HepG2 (cell line): ENCODE data around the gene NACC2. TPM values are rescaled to one million over a fixed set of nuclear protein-coding genes. Genes with fewer than 3 reads are reported as not detected.
A peak's percentile ranks its signal among the peaks of the same experiment; 100 is the strongest.

Source experiments
- DNMT1 ChIP-seq: sonication (generic); formaldehyde crosslinking; IDR thresholded peaks from 2 replicates; pipeline ENCODE4 v1.5.1; 2020; ENCODE audit warnings: mild to moderate bottlenecking, missing genetic modification reagents
- FOXA1 ChIP-seq, 2 experiments: fragments of 450-650 bp in 1 of 2; sonication (generic) in 1 of 2; formaldehyde crosslinking in 1 of 2; IDR thresholded peaks; 2 replicates each; pipeline versions ENCODE4 v1.4.0 to v1.6.1; 2016 to 2020; ENCODE audit warnings: missing genetic modification reagents in 1 of 2
- HMG20A ChIP-seq: IDR thresholded peaks from 2 replicates; pipeline ENCODE4 v1.6.1; 2016; ENCODE audit warnings: borderline replicate concordance
- NR2F6 ChIP-seq, 2 experiments: IDR thresholded peaks; 2 replicates each; pipeline ENCODE4 v1.6.1; 2016; ENCODE audit warnings: antibody characterized with exemption in 1 of 2, mild to moderate bottlenecking in 1 of 2
- PAF1 ChIP-seq: IDR thresholded peaks from 2 replicates; pipeline ENCODE4 v1.6.1; 2016; ENCODE audit warnings: missing genetic modification reagents, missing compliant biosample characterization
- ZBTB7B ChIP-seq: sonication (generic); formaldehyde crosslinking; IDR thresholded peaks from 2 replicates; pipeline ENCODE4 v1.4.0; 2020; ENCODE audit warnings: missing genetic modification reagents
- ZFP36L1 ChIP-seq: sonication (generic); formaldehyde crosslinking; IDR thresholded peaks from 2 replicates; pipeline ENCODE4 v1.8.0; 2022; ENCODE audit warnings: mild to moderate bottlenecking, missing genetic modification reagents, moderate library complexity
- ZFP62 ChIP-seq: sonication (generic); formaldehyde crosslinking; IDR thresholded peaks from 2 replicates; pipeline ENCODE4 v1.4.0; 2020; ENCODE audit warnings: missing genetic modification reagents
- ZNF136 ChIP-seq: sonication (generic); formaldehyde crosslinking; IDR thresholded peaks from 2 replicates; pipeline ENCODE4 v1.8.1; 2022; ENCODE audit warnings: low read depth, mild to moderate bottlenecking, moderate library complexity, missing genetic modification reagents
- ZNF792 ChIP-seq: IDR thresholded peaks from 2 replicates; pipeline ENCODE4 v1.6.1; 2016
- polyA plus RNA-seq, 8 experiments: library from polyadenylated mRNA; depleted of rRNA in 3 of 8; stranded (reverse) in 7 of 8; unstranded in 1 of 8; fragments of >200 nt; fragmentation: Illumina TruSeq in 4 of 8; extraction: Trizol in 4 of 8; gene quantifications; 2 replicates each; pipeline versions ENCODE4 v1.2.1 to v1.2.3, GENCODE V29; 2011 to 2016; ENCODE audit warnings: low read depth in 4 of 8, missing spikeins in 1 of 8, mixed read lengths in 1 of 8; ENCODE audit not compliant: insufficient read depth in 1 of 8
- total RNA-seq, 5 experiments: library from RNA; depleted of rRNA; stranded (reverse); fragments of >200 nt; fragmentation: Illumina TruSeq; extraction: Trizol; gene quantifications; 2 replicates each; pipeline ENCODE4 v1.2.3, GENCODE V29; 2016; ENCODE audit warnings: low read depth in 1 of 5
- TF ChIP-seq, protein P1 (sequence below): sonication (generic); formaldehyde crosslinking; IDR thresholded peaks from 2 replicates; pipeline ENCODE4 v1.8.1; 2023; ENCODE audit warnings: mild to moderate bottlenecking, missing genetic modification reagents
- TF ChIP-seq, protein P2 (sequence below): sonication (generic); formaldehyde crosslinking; IDR thresholded peaks from 2 replicates; pipeline ENCODE4 v1.4.0; 2020; ENCODE audit warnings: missing genetic modification reagents; ENCODE audit errors: not compliant biosample characterization
- TF ChIP-seq, protein P3 (sequence below): sonication (generic); formaldehyde crosslinking; IDR thresholded peaks from 2 replicates; pipeline ENCODE4 v1.8.1; 2022; ENCODE audit warnings: low read depth, mild to moderate bottlenecking, missing genetic modification reagents
- TF ChIP-seq, protein P4 (sequence below): sonication (generic); formaldehyde crosslinking; IDR thresholded peaks from 2 replicates; pipeline ENCODE4 v1.5.0; 2020; ENCODE audit warnings: mild to moderate bottlenecking, missing genetic modification reagents
- TF ChIP-seq, protein P5 (sequence below): sonication (generic); formaldehyde crosslinking; IDR thresholded peaks from 2 replicates; pipeline ENCODE4 v1.5.1; 2020; ENCODE audit warnings: mild to moderate bottlenecking, missing genetic modification reagents, borderline replicate concordance

The NACC2 gene
- total and polyA plus RNA-seq, 2 of the 13 experiments (the other 11 are each of a cell fraction or from before 2014, with no cell fraction given): 5.9 to 12.3 TPM

DNA sequence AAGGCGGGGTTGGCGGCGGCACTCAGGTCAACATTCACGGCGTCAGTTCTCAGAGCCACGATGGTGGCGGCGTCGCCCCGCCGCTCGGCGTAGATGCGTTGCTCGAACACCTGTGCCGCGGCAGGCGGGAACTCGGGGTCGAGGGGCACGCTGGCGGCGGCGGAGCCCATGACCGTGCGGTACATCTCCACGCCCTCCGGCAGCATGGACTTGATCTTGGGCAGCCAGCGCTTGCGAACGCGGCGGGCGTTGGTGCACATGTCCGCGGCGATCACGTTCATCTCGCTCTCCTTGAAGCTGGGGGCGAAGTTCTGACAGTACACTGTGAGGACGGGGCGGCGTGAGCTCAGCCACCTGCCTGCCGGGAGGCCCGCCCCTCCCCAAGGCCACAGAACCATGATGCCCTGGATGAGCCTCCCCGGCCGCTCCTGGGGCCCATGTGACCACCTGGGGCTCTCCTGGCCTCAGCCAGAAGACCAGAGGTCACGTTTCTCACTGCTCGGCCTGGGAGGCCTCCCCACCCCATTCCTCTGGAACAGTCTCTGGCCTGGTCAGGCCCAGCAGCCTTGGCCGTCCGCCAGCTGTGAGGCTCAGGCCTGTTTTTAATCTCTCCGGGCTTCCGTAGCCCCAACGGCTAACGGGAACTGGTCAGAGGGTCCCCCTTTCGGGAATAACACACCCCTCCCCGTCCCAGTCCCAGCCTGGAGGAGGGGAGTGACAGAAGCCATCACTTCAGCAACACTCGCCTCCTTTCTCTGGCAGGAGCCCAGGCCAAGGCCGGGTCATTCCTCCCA, 83.2 kb downstream of the NACC2 start (continued):
- TF ChIP-seq HMG20A (CRISPR knock-in tag): peak; percentile 79; the same call in 1 of the 2 replicates
- no peak for TF ChIP-seq DNMT1 (CRISPR knock-in tag)
- TF ChIP-seq ZFP36L1: peak; percentile 79; the same call in 1 of the 2 replicates
- TF ChIP-seq, protein P1, sequence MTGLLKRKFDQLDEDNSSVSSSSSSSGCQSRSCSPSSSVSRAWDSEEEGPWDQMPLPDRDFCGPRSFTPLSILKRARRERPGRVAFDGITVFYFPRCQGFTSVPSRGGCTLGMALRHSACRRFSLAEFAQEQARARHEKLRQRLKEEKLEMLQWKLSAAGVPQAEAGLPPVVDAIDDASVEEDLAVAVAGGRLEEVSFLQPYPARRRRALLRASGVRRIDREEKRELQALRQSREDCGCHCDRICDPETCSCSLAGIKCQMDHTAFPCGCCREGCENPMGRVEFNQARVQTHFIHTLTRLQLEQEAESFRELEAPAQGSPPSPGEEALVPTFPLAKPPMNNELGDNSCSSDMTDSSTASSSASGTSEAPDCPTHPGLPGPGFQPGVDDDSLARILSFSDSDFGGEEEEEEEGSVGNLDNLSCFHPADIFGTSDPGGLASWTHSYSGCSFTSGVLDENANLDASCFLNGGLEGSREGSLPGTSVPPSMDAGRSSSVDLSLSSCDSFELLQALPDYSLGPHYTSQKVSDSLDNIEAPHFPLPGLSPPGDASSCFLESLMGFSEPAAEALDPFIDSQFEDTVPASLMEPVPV (CRISPR knock-in tag): peak; percentile 97
- no peak for TF ChIP-seq PAF1 (CRISPR knock-in tag)
- peak; percentile 89 for TF ChIP-seq ZNF792 (CRISPR knock-in tag)
- TF ChIP-seq, protein P2, sequence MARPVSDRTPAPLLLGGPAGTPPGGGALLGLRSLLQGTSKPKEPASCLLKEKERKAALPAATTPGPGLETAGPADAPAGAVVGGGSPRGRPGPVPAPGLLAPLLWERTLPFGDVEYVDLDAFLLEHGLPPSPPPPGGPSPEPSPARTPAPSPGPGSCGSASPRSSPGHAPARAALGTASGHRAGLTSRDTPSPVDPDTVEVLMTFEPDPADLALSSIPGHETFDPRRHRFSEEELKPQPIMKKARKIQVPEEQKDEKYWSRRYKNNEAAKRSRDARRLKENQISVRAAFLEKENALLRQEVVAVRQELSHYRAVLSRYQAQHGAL (CRISPR knock-in tag): no peak
- TF ChIP-seq, protein P3, sequence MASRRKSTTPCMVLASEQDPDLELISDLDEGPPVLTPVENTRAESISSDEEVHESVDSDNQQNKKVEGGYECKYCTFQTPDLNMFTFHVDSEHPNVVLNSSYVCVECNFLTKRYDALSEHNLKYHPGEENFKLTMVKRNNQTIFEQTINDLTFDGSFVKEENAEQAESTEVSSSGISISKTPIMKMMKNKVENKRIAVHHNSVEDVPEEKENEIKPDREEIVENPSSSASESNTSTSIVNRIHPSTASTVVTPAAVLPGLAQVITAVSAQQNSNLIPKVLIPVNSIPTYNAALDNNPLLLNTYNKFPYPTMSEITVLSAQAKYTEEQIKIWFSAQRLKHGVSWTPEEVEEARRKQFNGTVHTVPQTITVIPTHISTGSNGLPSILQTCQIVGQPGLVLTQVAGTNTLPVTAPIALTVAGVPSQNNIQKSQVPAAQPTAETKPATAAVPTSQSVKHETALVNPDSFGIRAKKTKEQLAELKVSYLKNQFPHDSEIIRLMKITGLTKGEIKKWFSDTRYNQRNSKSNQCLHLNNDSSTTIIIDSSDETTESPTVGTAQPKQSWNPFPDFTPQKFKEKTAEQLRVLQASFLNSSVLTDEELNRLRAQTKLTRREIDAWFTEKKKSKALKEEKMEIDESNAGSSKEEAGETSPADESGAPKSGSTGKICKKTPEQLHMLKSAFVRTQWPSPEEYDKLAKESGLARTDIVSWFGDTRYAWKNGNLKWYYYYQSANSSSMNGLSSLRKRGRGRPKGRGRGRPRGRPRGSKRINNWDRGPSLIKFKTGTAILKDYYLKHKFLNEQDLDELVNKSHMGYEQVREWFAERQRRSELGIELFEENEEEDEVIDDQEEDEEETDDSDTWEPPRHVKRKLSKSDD (CRISPR knock-in tag): peak; percentile 90
- TF ChIP-seq, protein P4, sequence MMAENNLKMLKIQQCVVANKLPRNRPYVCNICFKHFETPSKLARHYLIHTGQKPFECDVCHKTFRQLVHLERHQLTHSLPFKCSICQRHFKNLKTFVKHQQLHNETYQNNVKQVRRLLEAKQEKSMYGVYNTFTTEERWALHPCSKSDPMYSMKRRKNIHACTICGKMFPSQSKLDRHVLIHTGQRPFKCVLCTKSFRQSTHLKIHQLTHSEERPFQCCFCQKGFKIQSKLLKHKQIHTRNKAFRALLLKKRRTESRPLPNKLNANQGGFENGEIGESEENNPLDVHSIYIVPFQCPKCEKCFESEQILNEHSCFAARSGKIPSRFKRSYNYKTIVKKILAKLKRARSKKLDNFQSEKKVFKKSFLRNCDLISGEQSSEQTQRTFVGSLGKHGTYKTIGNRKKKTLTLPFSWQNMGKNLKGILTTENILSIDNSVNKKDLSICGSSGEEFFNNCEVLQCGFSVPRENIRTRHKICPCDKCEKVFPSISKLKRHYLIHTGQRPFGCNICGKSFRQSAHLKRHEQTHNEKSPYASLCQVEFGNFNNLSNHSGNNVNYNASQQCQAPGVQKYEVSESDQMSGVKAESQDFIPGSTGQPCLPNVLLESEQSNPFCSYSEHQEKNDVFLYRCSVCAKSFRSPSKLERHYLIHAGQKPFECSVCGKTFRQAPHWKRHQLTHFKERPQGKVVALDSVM: peak; percentile 90
- peak; percentile 91; the same call in 1 of the 2 replicates for TF ChIP-seq ZNF136 (CRISPR knock-in tag)
- TF ChIP-seq, protein P5, sequence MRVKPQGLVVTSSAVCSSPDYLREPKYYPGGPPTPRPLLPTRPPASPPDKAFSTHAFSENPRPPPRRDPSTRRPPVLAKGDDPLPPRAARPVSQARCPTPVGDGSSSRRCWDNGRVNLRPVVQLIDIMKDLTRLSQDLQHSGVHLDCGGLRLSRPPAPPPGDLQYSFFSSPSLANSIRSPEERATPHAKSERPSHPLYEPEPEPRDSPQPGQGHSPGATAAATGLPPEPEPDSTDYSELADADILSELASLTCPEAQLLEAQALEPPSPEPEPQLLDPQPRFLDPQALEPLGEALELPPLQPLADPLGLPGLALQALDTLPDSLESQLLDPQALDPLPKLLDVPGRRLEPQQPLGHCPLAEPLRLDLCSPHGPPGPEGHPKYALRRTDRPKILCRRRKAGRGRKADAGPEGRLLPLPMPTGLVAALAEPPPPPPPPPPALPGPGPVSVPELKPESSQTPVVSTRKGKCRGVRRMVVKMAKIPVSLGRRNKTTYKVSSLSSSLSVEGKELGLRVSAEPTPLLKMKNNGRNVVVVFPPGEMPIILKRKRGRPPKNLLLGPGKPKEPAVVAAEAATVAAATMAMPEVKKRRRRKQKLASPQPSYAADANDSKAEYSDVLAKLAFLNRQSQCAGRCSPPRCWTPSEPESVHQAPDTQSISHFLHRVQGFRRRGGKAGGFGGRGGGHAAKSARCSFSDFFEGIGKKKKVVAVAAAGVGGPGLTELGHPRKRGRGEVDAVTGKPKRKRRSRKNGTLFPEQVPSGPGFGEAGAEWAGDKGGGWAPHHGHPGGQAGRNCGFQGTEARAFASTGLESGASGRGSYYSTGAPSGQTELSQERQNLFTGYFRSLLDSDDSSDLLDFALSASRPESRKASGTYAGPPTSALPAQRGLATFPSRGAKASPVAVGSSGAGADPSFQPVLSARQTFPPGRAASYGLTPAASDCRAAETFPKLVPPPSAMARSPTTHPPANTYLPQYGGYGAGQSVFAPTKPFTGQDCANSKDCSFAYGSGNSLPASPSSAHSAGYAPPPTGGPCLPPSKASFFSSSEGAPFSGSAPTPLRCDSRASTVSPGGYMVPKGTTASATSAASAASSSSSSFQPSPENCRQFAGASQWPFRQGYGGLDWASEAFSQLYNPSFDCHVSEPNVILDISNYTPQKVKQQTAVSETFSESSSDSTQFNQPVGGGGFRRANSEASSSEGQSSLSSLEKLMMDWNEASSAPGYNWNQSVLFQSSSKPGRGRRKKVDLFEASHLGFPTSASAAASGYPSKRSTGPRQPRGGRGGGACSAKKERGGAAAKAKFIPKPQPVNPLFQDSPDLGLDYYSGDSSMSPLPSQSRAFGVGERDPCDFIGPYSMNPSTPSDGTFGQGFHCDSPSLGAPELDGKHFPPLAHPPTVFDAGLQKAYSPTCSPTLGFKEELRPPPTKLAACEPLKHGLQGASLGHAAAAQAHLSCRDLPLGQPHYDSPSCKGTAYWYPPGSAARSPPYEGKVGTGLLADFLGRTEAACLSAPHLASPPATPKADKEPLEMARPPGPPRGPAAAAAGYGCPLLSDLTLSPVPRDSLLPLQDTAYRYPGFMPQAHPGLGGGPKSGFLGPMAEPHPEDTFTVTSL (CRISPR knock-in tag): peak; percentile 67
- peak; percentile 91; the same call in 1 of the 2 replicates for TF ChIP-seq ZBTB7B (CRISPR knock-in tag)
- peak; percentile 91 for TF ChIP-seq NR2F6 (IDR thresholded peaks at IDR 0.05)
- peak; percentile 95 for TF ChIP-seq NR2F6 (CRISPR knock-in tag; IDR thresholded peaks at IDR 0.05)
- no peak for TF ChIP-seq ZFP62 (CRISPR knock-in tag)
- TF ChIP-seq FOXA1 (IDR thresholded peaks at IDR 0.05): no peak
- TF ChIP-seq FOXA1 (CRISPR knock-in tag; IDR thresholded peaks at IDR 0.05): no peak
